GM18870 (cell line): Measurements from ENCODE around the gene MFAP4.
"Not testable (repeated sequence)": the region's sequence is repeated elsewhere in the genome, so short reads cannot be mapped to it uniquely, and the experiment has no call there.

Source experiments
- ATAC-seq: cut with Tn5 transposase; IDR thresholded peaks from one replicate; pipeline ENCODE4 v1.9.1; 2021; ENCODE audit warnings: moderate library complexity; ENCODE audit not compliant: unreplicated experiment

The MFAP4 gene

GRCh38 chr17:19354748-19355147, 32.2 kb downstream of the MFAP4 start:
- no peak for ATAC-seq

GRCh38 chr17:19353401-19353800, 33.6 kb downstream of the MFAP4 start:
- not testable (repeated sequence) for ATAC-seq

- ATAC-seq = no peak
Observed at GRCh38 chr17:19348806-19349205, 38.2 kb downstream of the MFAP4 start.

- no peak for ATAC-seq
Observed at GRCh38 chr17:19348081-19348650, 38.8 kb downstream of the MFAP4 start.

GRCh38 chr17:19347323-19348080, 39.5 kb downstream of the MFAP4 start:
- no peak for ATAC-seq

GRCh38 chr17:19346351-19347255, 40.4 kb downstream of the MFAP4 start:
- no peak for ATAC-seq

- ATAC-seq = no peak
Observed at GRCh38 chr17:19345486-19346350, 41.3 kb downstream of the MFAP4 start.

- no peak for ATAC-seq
Observed at GRCh38 chr17:19345067-19345460, 41.9 kb downstream of the MFAP4 start.

- no peak for ATAC-seq
Observed at GRCh38 chr17:19344311-19345066, 42.5 kb downstream of the MFAP4 start.

GRCh38 chr17:19343671-19344151, 43.3 kb downstream of the MFAP4 start:
- ATAC-seq = no peak

- no peak for ATAC-seq
Observed at GRCh38 chr17:19343256-19343630, 43.7 kb downstream of the MFAP4 start.

GRCh38 chr17:19342611-19343255, 44.3 kb downstream of the MFAP4 start:
- ATAC-seq = no peak

- ATAC-seq = no peak
Observed at GRCh38 chr17:19341641-19342610, 45.1 kb downstream of the MFAP4 start.

- no peak for ATAC-seq
Observed at GRCh38 chr17:19341211-19341631, 45.8 kb downstream of the MFAP4 start.

GRCh38 chr17:19339341-19339815, 47.6 kb downstream of the MFAP4 start:
- no peak for ATAC-seq

- ATAC-seq = no peak
Observed at GRCh38 chr17:19338031-19338990, 48.7 kb downstream of the MFAP4 start.

GRCh38 chr17:19337712-19338023, 49.3 kb downstream of the MFAP4 start:
- no peak for ATAC-seq
